ENCODE measurements around the gene ATG10. TPM values are rescaled to one million over a fixed set of nuclear protein-coding genes. Genes with fewer than 3 reads are reported as not detected.

The ATG10 gene
- total and polyA plus RNA-seq, 2 of the 13 experiments (the other 11 are each of a cell fraction or from before 2014, with no cell fraction given), result 2.0 to 5.7 TPM

- TF ChIP-seq SPEN (CRISPR knock-in tag; IDR thresholded peaks at IDR 0.05; ENCODE audit: low read depth), result no peak
- TF ChIP-seq ZNF337 (CRISPR knock-in tag; IDR thresholded peaks at IDR 0.05; ENCODE audit: borderline replicate concordance, low read depth), result no peak
- no peak for TF ChIP-seq JUND (CRISPR knock-in tag; IDR thresholded peaks at IDR 0.05)
- TF ChIP-seq SP4 (CRISPR knock-in tag; IDR thresholded peaks at IDR 0.05), result no peak
- no peak for TF ChIP-seq ZBTB34 (CRISPR knock-in tag; IDR thresholded peaks at IDR 0.05)
- TF ChIP-seq ZNF547 (CRISPR knock-in tag; IDR thresholded peaks at IDR 0.05), result no peak
Observed at GRCh38 chr5:82158755-82159413, 187.1 kb downstream of the ATG10 start (continued).

GRCh38 chr5:82160948-82161347, 189.1 kb downstream of the ATG10 start:
- H4K20me1 ChIP-seq (ENCODE audit: insufficient read depth, low read length), result no peaks in the 10 kb centered on the region
- no peak overlapping the region for H3K4me2 ChIP-seq (ENCODE audit: low read depth, low read length)
- H3K79me2 ChIP-seq (ENCODE audit: insufficient read depth, low read length), result no peaks in the 10 kb centered on the region
- no peak for DNase-seq (ENCODE audit: low spot score)
- no TSS peak for BruUV-seq (replicated peaks)
- POLR2A ChIA-PET, result no interaction called here
- no peak for ATAC-seq
- peaks cover 14% of the 10 kb centered on the region for H3K4me1 ChIP-seq (ENCODE audit: insufficient read depth, low read length)
- no peaks in the 10 kb centered on the region for H3K36me3 ChIP-seq (replicated peaks in 1 of 2; ENCODE audit: control insufficient read depth in 1 of 2, insufficient read depth in 2 of 2, low read length in 2 of 2)
- H3K9me3 ChIP-seq (ENCODE audit: low read length), result no peaks in the 10 kb centered on the region
- FAIRE-seq, result no peak
- CTCF ChIA-PET (ENCODE audit: low intra/inter-chr PET ratio, low total read pairs), result no interaction called here
- intact Hi-C loops (cut with micrococcal nuclease; ENCODE audit: unreplicated experiment) (loop anchor here (10.0 kb wide), 2 partner anchors 136 to 526 kb away; no protein-coding TSS in a partner anchor), in situ Hi-C loops (cut with HindIII; ENCODE audit: extremely low pct_ligation_motif_present, low pct_unique_long_range_greater_than_20kb) (loop anchor here (5.0 to 10.0 kb wide), 2 partner anchors 654 to 736 kb away; no protein-coding TSS in a partner anchor)
- no peak overlapping the region for H3K9ac ChIP-seq (ENCODE audit: insufficient read depth, low read depth, low read length)
- no peak overlapping the region for H2AFZ ChIP-seq (ENCODE audit: low read length)
- no peaks in the 10 kb centered on the region; a peak in 1 of 5 replicates for H3K27me3 ChIP-seq (ENCODE audit: control insufficient read depth in 1 of 2, insufficient read depth in 2 of 2, low read length in 2 of 2)
- H3K27ac ChIP-seq (ENCODE audit: extremely low read length, insufficient read depth, low read length), result no peak overlapping the region
- H3K4me3 ChIP-seq (replicated peaks in 1 of 3; ENCODE audit: insufficient read depth in 1 of 3, low read depth in 2 of 3, low read length in 3 of 3), result no peak overlapping the region
- TF ChIP-seq ZNF276 (CRISPR knock-in tag; IDR thresholded peaks at IDR 0.05; ENCODE audit: low read depth), result no peak
- no peak for TF ChIP-seq XBP1 (CRISPR knock-in tag; IDR thresholded peaks at IDR 0.05)
- no peak for TF ChIP-seq MIER2 (CRISPR knock-in tag; IDR thresholded peaks at IDR 0.05)
- no peak for TF ChIP-seq ZNF558 (CRISPR knock-in tag; IDR thresholded peaks at IDR 0.05; ENCODE audit: borderline replicate concordance)
- TF ChIP-seq RNF219 (CRISPR knock-in tag; IDR thresholded peaks at IDR 0.05), result no peak
- no peak for TF ChIP-seq ZEB1 (IDR thresholded peaks at IDR 0.05; ENCODE audit: insufficient replicate concordance, low read depth)
- TF ChIP-seq ZBTB7B (CRISPR knock-in tag; IDR thresholded peaks at IDR 0.05), result no peak
- TF ChIP-seq ZNF607 (CRISPR knock-in tag; IDR thresholded peaks at IDR 0.05; ENCODE audit: borderline replicate concordance), result no peak
- no peak for TF ChIP-seq ZNF891 (CRISPR knock-in tag; IDR thresholded peaks at IDR 0.05)
- no peak for TF ChIP-seq SIN3A (IDR thresholded peaks at IDR 0.05; ENCODE audit: borderline replicate concordance, low read depth, low read length)
- TF ChIP-seq ZNF235 (CRISPR knock-in tag; IDR thresholded peaks at IDR 0.05; ENCODE audit: borderline replicate concordance), result no peak
